ENCODE results near the gene HSPA12B. TPM values are rescaled to one million over a fixed set of nuclear protein-coding genes. Genes with fewer than 3 reads are reported as not detected.

Gene HSPA12B
- total RNA-seq, 1 experiment from 2014 or later = not detected

DNA sequence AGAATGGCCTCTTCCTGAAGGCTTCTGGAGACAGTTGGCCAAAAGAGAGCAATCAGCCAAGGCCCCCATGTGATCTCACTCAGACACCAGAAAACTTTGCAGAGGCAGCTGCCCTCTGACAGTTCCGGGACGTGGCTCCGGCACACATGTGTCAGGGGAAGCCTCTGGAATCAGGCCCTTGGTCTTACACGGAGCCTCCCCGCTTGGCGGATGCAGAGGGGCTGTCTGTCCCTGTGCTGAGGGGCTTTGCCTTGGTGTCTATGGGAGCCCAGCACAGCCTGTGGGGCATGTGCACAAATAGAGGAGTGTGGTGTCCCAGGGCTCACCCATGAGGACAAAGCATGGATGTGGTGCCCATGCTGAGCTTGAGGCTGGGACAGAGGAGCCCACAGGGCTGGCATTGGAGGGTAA, 33.9 kb upstream of the HSPA12B start:
- no peaks in the 10 kb centered on the region for H3K36me3 ChIP-seq (ENCODE audit: insufficient read depth, low read length, poor library complexity, severe bottlenecking)
- intact Hi-C loops (cut with micrococcal nuclease; ENCODE audit: unreplicated experiment) = no loop called here
- no peaks in the 10 kb centered on the region for H3K9me3 ChIP-seq (ENCODE audit: low read depth, low read length, poor library complexity, severe bottlenecking)
- no peak for DNase-seq (ENCODE audit: low spot score)
- H3K4me1 ChIP-seq (ENCODE audit: insufficient read depth, low read length, poor library complexity, severe bottlenecking) = no peaks in the 10 kb centered on the region
- no peak overlapping the region for H3K4me3 ChIP-seq (ENCODE audit: low read depth, low read length, poor library complexity, severe bottlenecking)
- CTCF ChIA-PET = interaction anchor here (1.2 kb wide), 1 partner anchor 12 kb away, joined by 6 read pairs; no protein-coding TSS in a partner anchor
- BruUV-seq (replicated peaks) = no TSS peak
- POLR2A ChIA-PET (ENCODE audit: low non-redundant PET) = no interaction called here
- no peaks in the 10 kb centered on the region for H3K27me3 ChIP-seq (replicated peaks; ENCODE audit: insufficient read depth, low read depth, low read length, poor library complexity)
- TF ChIP-seq EZH2 (IDR thresholded peaks at IDR 0.05; ENCODE audit: borderline replicate concordance, low read depth, low read length, poor library complexity, severe bottlenecking) = no peak
- TF ChIP-seq, protein P1, sequence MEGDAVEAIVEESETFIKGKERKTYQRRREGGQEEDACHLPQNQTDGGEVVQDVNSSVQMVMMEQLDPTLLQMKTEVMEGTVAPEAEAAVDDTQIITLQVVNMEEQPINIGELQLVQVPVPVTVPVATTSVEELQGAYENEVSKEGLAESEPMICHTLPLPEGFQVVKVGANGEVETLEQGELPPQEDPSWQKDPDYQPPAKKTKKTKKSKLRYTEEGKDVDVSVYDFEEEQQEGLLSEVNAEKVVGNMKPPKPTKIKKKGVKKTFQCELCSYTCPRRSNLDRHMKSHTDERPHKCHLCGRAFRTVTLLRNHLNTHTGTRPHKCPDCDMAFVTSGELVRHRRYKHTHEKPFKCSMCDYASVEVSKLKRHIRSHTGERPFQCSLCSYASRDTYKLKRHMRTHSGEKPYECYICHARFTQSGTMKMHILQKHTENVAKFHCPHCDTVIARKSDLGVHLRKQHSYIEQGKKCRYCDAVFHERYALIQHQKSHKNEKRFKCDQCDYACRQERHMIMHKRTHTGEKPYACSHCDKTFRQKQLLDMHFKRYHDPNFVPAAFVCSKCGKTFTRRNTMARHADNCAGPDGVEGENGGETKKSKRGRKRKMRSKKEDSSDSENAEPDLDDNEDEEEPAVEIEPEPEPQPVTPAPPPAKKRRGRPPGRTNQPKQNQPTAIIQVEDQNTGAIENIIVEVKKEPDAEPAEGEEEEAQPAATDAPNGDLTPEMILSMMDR (conservative IDR thresholded peaks at IDR 0.05; ENCODE audit: low read depth, low read length) = no peak
- H3K27ac ChIP-seq (ENCODE audit: low read depth, low read length, poor library complexity, severe bottlenecking) = no peak overlapping the region

DNA sequence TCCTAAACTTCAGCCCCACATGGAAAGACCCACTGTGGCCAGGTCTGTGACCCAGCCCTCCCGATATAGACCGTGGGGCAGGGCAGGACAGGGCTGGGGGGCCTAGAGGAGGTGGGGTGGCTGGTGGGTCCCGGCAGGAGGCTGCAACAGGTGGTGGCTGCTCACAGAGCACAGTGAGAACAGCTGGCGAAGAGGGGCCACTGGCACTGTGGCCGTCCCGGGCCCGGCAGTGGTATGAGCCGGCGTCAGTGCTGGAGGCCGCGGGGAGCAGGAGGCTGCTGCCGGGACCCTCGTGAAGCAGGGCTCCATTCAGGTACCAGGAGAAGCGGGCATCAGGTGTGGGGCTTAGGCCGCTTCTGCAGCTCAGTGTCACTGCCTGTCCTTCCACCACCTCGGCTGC, 33.4 kb upstream of the HSPA12B start:
- ChIA-PET POLR2A (ENCODE audit: low non-redundant PET) (no interaction called here), CTCF (no interaction called here)
- no peak overlapping the region for H3K27ac ChIP-seq (ENCODE audit: low read depth, low read length, poor library complexity, severe bottlenecking)
- H3K4me1 ChIP-seq (ENCODE audit: insufficient read depth, low read length, poor library complexity, severe bottlenecking) = no peaks in the 10 kb centered on the region
- no peaks in the 10 kb centered on the region for H3K9me3 ChIP-seq (ENCODE audit: low read depth, low read length, poor library complexity, severe bottlenecking)
- intact Hi-C loops (cut with micrococcal nuclease; ENCODE audit: unreplicated experiment) = no loop called here
- H3K27me3 ChIP-seq (replicated peaks; ENCODE audit: insufficient read depth, low read depth, low read length, poor library complexity) = no peaks in the 10 kb centered on the region
- TF ChIP-seq, protein P1 (conservative IDR thresholded peaks at IDR 0.05; ENCODE audit: low read depth, low read length) = no peak
- TF ChIP-seq EZH2 (IDR thresholded peaks at IDR 0.05; ENCODE audit: borderline replicate concordance, low read depth, low read length, poor library complexity, severe bottlenecking) = no peak
- no peak for DNase-seq (ENCODE audit: low spot score)
- H3K36me3 ChIP-seq (ENCODE audit: insufficient read depth, low read length, poor library complexity, severe bottlenecking) = no peaks in the 10 kb centered on the region
- no TSS peak for BruUV-seq (replicated peaks)
- H3K4me3 ChIP-seq (ENCODE audit: low read depth, low read length, poor library complexity, severe bottlenecking) = no peak overlapping the region

GRCh38 chr20:3701061-3701998, 31.2 kb upstream of the HSPA12B start:
- TF ChIP-seq, protein P1 (conservative IDR thresholded peaks at IDR 0.05; ENCODE audit: low read depth, low read length) = no peak
- TF ChIP-seq EZH2 (IDR thresholded peaks at IDR 0.05; ENCODE audit: borderline replicate concordance, low read depth, low read length, poor library complexity, severe bottlenecking) = no peak
- Histone ChIP-seq H3K27me3 (replicated peaks; ENCODE audit: insufficient read depth, low read depth, low read length, poor library complexity) (no peaks in the 10 kb centered on the region), H3K9me3 (ENCODE audit: low read depth, low read length, poor library complexity, severe bottlenecking) (no peaks in the 10 kb centered on the region), H3K36me3 (ENCODE audit: insufficient read depth, low read length, poor library complexity, severe bottlenecking) (no peaks in the 10 kb centered on the region), H3K27ac (ENCODE audit: low read depth, low read length, poor library complexity, severe bottlenecking) (no peak overlapping the region), H3K4me1 (ENCODE audit: insufficient read depth, low read length, poor library complexity, severe bottlenecking) (no peaks in the 10 kb centered on the region), H3K4me3 (ENCODE audit: low read depth, low read length, poor library complexity, severe bottlenecking) (no peak overlapping the region)
- intact Hi-C loops (cut with micrococcal nuclease; ENCODE audit: unreplicated experiment) = no loop called here
- POLR2A ChIA-PET (ENCODE audit: low non-redundant PET) = no interaction called here
- BruUV-seq (replicated peaks) = no TSS peak
- CTCF ChIA-PET = interaction anchor here (0.5 to 1.0 kb wide), 2 partner anchors 24 to 25 kb away, joined by 8 to 11 read pairs; no protein-coding TSS in a partner anchor
- DNase-seq (ENCODE audit: low spot score) = no peak

Measured in A673 (cell line).